Left ventricle myocardium inferior (tissue), 1 donor: ENCODE results near the gene ING1. TPM values are rescaled to one million over a fixed set of nuclear protein-coding genes. Genes with fewer than 3 reads are reported as not detected.
"Not testable (repeated sequence)": the region's sequence is repeated elsewhere in the genome, so short reads cannot be mapped to it uniquely, and the experiment has no call there.

ENCODE experiments used
- DNase-seq: peaks from one replicate; pipeline ENCODE4 v3.0.0-alpha.2; 2020
- H3K27ac ChIP-seq: fragments of 200-600 bp; replicated peaks from 2 replicates; pipeline ENCODE4 v1.8.0; 2021
- H3K27me3 ChIP-seq: fragments of 200-600 bp; 2 replicates; pipeline ENCODE4 v1.8.0; 2021; ENCODE audit warnings: low read depth
- H3K36me3 ChIP-seq: fragments of 200-600 bp; 2 replicates; pipeline ENCODE4 v1.8.0; 2021
- H3K4me1 ChIP-seq: fragments of 200-600 bp; 2 replicates; pipeline ENCODE4 v1.8.0; 2021
- H3K4me3 ChIP-seq: fragments of 200-600 bp; 2 replicates; pipeline ENCODE4 v1.8.0; 2021; ENCODE audit warnings: mild to moderate bottlenecking, moderate library complexity
- H3K9me3 ChIP-seq: fragments of 200-600 bp; replicated peaks from 2 replicates; pipeline ENCODE4 v1.8.0; 2021
- intact Hi-C: fragments of 100-400 bp; cut with micrococcal nuclease; formaldehyde crosslinking; loops from one replicate; pipeline ENCODE4 v1.11.0; 2022
- total RNA-seq: library from RNA; stranded (reverse); fragmentation: NEBNext Ultra II Directional; extraction: Animal tissue kit (Norgen Biotek cat#: 25700); gene quantifications from one replicate; pipeline ENCODE4 v1.2.1, GENCODE V29; 2021
- TF ChIP-seq, protein P1 (sequence below): fragments of 200-600 bp; IDR thresholded peaks from 2 replicates; pipeline ENCODE4 v1.8.0; 2021; ENCODE audit warnings: antibody characterized with exemption, mild to moderate bottlenecking, borderline replicate concordance
- donor health status: DM: no; HTN: yes; CAD: no; lungs with severe emphysema.

Gene ING1
- total RNA-seq, 1 donor from 2014 or later, result 6.9 TPM

DNA sequence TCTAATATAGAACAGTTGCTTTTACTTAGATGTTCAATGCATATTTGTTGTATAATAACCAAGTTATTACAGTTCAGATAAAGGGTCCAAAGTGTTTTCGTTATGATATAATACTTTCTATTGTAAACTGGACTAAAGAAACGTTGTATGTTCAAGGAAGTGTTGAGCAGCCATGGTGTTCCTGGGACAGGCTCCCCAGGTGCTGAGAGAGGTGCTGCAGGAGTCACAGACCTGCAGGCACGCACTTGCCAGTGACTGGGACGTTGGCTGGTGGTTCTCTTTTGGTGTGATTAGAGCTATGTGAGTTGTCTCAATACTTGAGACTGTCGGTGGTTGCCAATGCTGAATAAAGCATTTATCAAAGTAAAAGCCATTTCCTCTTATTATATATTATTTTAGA lies 9.5 kb downstream of the ING1 start:
- peaks cover 23% of the 10 kb centered on the region for H3K36me3 ChIP-seq
- no peaks in the 10 kb centered on the region for H3K27me3 ChIP-seq
- H3K27ac ChIP-seq, result no peak overlapping the region
- H3K9me3 ChIP-seq, result no peaks in the 10 kb centered on the region
- H3K4me1 ChIP-seq, result peaks cover 5% of the 10 kb centered on the region
- TF ChIP-seq, protein P1, sequence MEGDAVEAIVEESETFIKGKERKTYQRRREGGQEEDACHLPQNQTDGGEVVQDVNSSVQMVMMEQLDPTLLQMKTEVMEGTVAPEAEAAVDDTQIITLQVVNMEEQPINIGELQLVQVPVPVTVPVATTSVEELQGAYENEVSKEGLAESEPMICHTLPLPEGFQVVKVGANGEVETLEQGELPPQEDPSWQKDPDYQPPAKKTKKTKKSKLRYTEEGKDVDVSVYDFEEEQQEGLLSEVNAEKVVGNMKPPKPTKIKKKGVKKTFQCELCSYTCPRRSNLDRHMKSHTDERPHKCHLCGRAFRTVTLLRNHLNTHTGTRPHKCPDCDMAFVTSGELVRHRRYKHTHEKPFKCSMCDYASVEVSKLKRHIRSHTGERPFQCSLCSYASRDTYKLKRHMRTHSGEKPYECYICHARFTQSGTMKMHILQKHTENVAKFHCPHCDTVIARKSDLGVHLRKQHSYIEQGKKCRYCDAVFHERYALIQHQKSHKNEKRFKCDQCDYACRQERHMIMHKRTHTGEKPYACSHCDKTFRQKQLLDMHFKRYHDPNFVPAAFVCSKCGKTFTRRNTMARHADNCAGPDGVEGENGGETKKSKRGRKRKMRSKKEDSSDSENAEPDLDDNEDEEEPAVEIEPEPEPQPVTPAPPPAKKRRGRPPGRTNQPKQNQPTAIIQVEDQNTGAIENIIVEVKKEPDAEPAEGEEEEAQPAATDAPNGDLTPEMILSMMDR, result no peak
- no peak for DNase-seq
- intact Hi-C loops, result no loop called here
- H3K4me3 ChIP-seq, result no peak overlapping the region

- no peak for DNase-seq
- Histone ChIP-seq H3K9me3 (no peaks in the 10 kb centered on the region), H3K4me3 (no peak overlapping the region), H3K4me1 (no peaks in the 10 kb centered on the region), H3K36me3 (peaks cover 23% of the 10 kb centered on the region), H3K27ac (no peak overlapping the region), H3K27me3 (no peaks in the 10 kb centered on the region)
- TF ChIP-seq, protein P1, result no peak
- intact Hi-C loops, result no loop called here
These were observed 10.1 kb downstream of the ING1 start for GRCh38 chr13:110723598-110723997.

GRCh38 chr13:110726153-110726552 lies 12.7 kb downstream of the ING1 start:
- H3K9me3 ChIP-seq, intact Hi-C loops, DNase-seq, H3K4me3 ChIP-seq, H3K27me3 ChIP-seq, H3K27ac ChIP-seq, H3K36me3 ChIP-seq, H3K4me1 ChIP-seq: not testable (repeated sequence)

DNA sequence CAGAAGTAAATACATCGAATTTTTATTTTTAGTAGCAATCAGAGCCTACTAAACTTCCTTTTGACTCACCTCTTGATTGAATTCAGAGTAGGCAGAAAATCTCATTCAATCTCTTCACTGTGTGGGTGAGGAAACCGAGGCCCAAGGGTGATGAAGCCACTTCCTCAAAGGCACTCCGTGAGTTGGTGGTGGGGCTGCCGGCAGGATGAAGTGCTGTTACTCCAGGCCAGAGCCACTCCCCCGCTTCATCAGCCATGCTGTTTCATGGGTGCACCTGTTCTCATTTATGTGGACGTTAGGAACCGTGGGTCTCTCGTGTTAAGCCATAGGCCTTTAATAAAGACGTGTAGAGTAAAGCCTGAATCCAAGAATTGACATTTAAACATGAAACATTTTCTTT lies 13.2 kb downstream of the ING1 start:
- no peaks in the 10 kb centered on the region for H3K27me3 ChIP-seq
- intact Hi-C loops, result no loop called here

DNA sequence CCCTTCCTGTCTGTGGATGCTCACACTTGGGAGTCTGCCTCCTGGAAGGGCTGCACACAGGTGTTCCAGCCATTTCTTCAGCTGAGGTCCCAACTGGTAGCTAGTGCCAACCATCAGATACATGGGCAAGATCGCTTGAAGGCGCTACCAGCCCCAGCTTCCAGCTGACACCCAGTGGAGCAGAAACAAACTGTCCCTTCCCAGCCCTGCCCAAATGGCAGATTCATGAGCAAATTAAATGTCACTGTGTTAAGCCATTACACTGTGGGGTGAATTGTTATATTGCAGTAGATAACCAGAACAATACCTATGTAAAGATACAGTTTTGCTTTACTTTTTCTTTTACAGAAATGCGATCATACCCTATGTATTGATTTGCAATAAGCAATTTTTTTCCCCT lies 17.6 kb downstream of the ING1 start:
- Histone ChIP-seq H3K27ac (no peak overlapping the region), H3K27me3 (no peaks in the 10 kb centered on the region), H3K9me3 (no peaks in the 10 kb centered on the region), H3K36me3 (no peaks in the 10 kb centered on the region), H3K4me1 (no peaks in the 10 kb centered on the region), H3K4me3 (no peak overlapping the region)
- TF ChIP-seq, protein P1, result no peak
- intact Hi-C loops, result no loop called here
- DNase-seq, result no peak

More for the DNA sequence above, 13.2 kb downstream of the ING1 start:
- Histone ChIP-seq H3K27ac (no peak overlapping the region), H3K4me3 (no peak overlapping the region), H3K9me3 (no peaks in the 10 kb centered on the region), H3K36me3 (no peaks in the 10 kb centered on the region), H3K4me1 (no peaks in the 10 kb centered on the region)
- TF ChIP-seq, protein P1, result no peak
- DNase-seq, result no peak

- no peak for DNase-seq
- intact Hi-C loops, result no loop called here
These were observed 21.1 kb downstream of the ING1 start for GRCh38 chr13:110734561-110734960.

More at GRCh38 chr13:110734561-110734960, 21.1 kb downstream of the ING1 start:
- Histone ChIP-seq H3K4me1 (no peaks in the 10 kb centered on the region), H3K36me3 (no peaks in the 10 kb centered on the region), H3K27ac (no peak overlapping the region), H3K27me3 (no peaks in the 10 kb centered on the region), H3K4me3 (no peak overlapping the region), H3K9me3 (no peaks in the 10 kb centered on the region)
- TF ChIP-seq, protein P1, result no peak
